ENCODE results near the gene SLC12A6. TPM values are rescaled to one million over a fixed set of nuclear protein-coding genes. Genes with fewer than 3 reads are reported as not detected.

Gene SLC12A6
- total RNA-seq, 1 experiment from 2014 or later: 19.5 TPM

DNA sequence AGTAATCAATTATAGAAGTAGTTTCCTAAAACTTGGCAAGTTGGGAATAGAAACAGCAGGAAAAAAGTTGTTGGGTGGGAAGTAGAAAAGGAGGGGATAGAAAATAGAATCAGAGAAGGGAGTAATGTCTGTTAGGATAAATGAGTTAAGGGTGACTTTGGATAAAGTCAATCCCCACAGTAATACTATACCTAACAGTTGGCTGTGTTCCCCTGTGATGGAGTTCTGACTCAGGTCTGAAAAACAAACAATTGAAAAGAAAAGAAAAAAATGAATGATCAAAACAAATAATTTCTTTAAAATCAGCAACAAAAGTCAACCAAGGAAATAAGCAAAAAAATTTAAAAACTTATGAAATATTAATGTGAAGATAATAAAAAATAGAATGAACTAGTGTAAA, 62.4 kb downstream of the SLC12A6 start:
- Histone ChIP-seq H3K9me3 (ENCODE audit: control insufficient read depth, insufficient read depth, low read depth, low read length) (no peaks in the 10 kb centered on the region), H3K4me3 (ENCODE audit: low read depth in 2 of 2, low read length in 2 of 2) (no peak overlapping the region), H3K27ac (ENCODE audit: low read length) (no peak overlapping the region), H3K27me3 (ENCODE audit: control insufficient read depth, insufficient read depth, low read length) (no peaks in the 10 kb centered on the region), H3K4me1 (ENCODE audit: control insufficient read depth, insufficient read depth, low read length) (no peaks in the 10 kb centered on the region), H3K36me3 (ENCODE audit: control insufficient read depth, insufficient read depth, low read length) (no peaks in the 10 kb centered on the region)
- CTCF ChIA-PET: no interaction called here
- POLR2A ChIA-PET: no interaction called here
- no peak; the same call in 1 of the 2 replicates for ATAC-seq
- no peak for TF ChIP-seq SIN3A (IDR thresholded peaks at IDR 0.05; ENCODE audit: borderline replicate concordance, insufficient read depth, low read depth, low read length)
- TF ChIP-seq CTCF (IDR thresholded peaks at IDR 0.05): no peak
- TF ChIP-seq POLR2AphosphoS5 (IDR thresholded peaks at IDR 0.05; ENCODE audit: low read depth, low read length): no peak
- TF ChIP-seq TCF7L2 (IDR thresholded peaks at IDR 0.05; ENCODE audit: low read depth, low read length): no peak
- TF ChIP-seq REST (IDR thresholded peaks at IDR 0.05; ENCODE audit: insufficient read depth in 1 of 2, low read depth in 2 of 2, low read length in 1 of 2): no peak
- intact Hi-C loops (cut with micrococcal nuclease; ENCODE audit: unreplicated experiment): no loop called here
- in situ Hi-C loops (cut with HindIII; ENCODE audit: low pct_unique_long_range_greater_than_20kb, low sequenced_read_pairs): no loop called here
- DNase-seq (ENCODE audit: low read depth, low spot score): no peak
- no TSS peak for BruUV-seq (replicated peaks)

- no peak for ATAC-seq
- no peaks in the 10 kb centered on the region for H3K4me1 ChIP-seq (ENCODE audit: control insufficient read depth, insufficient read depth, low read length)
- H3K36me3 ChIP-seq (ENCODE audit: control insufficient read depth, insufficient read depth, low read length): no peaks in the 10 kb centered on the region
- ChIA-PET CTCF (no interaction called here), POLR2A (interaction anchor here (0.6 kb wide), 1 partner anchor 97 kb away, joined by 3 read pairs; no protein-coding TSS in a partner anchor)
- no peaks in the 10 kb centered on the region for H3K27me3 ChIP-seq (ENCODE audit: control insufficient read depth, insufficient read depth, low read length)
- intact Hi-C loops (cut with micrococcal nuclease; ENCODE audit: unreplicated experiment) (no loop called here), in situ Hi-C loops (cut with HindIII; ENCODE audit: low pct_unique_long_range_greater_than_20kb, low sequenced_read_pairs) (no loop called here)
- H3K27ac ChIP-seq (ENCODE audit: low read length): no peak overlapping the region
- no peak for DNase-seq (ENCODE audit: low read depth, low spot score)
- no peak overlapping the region for H3K4me3 ChIP-seq (ENCODE audit: low read depth in 2 of 2, low read length in 2 of 2)
- TF ChIP-seq REST (IDR thresholded peaks at IDR 0.05; ENCODE audit: insufficient read depth in 1 of 2, low read depth in 2 of 2, low read length in 1 of 2) (no peak), SIN3A (IDR thresholded peaks at IDR 0.05; ENCODE audit: borderline replicate concordance, insufficient read depth, low read depth, low read length) (no peak), POLR2AphosphoS5 (IDR thresholded peaks at IDR 0.05; ENCODE audit: low read depth, low read length) (no peak), CTCF (IDR thresholded peaks at IDR 0.05) (no peak), TCF7L2 (IDR thresholded peaks at IDR 0.05; ENCODE audit: low read depth, low read length) (no peak)
- no TSS peak for BruUV-seq (replicated peaks)
- H3K9me3 ChIP-seq (ENCODE audit: control insufficient read depth, insufficient read depth, low read depth, low read length): no peaks in the 10 kb centered on the region
Observed at GRCh38 chr15:34271493-34271892, 66.1 kb downstream of the SLC12A6 start.

Data from Panc1 (cell line).